HepG2 (cell line): ENCODE measurements around the gene PPP1R7. TPM values are rescaled to one million over a fixed set of nuclear protein-coding genes. Genes with fewer than 3 reads are reported as not detected.

Experiments
- ATAC-seq: fragments of 200-7000 bp; cut with Tn5 transposase; 3 replicates; pipeline ENCODE4 v1.9.1; 2020; ENCODE audit warnings: mild to moderate bottlenecking, moderate library complexity
- BruUV-seq: library from RNA; stranded (reverse); fragments of 400-500 nt; replicated peaks from 2 replicates; lab custom pipeline; 2021; lab: Mats Ljungman, UMichigan
- CTCF ChIA-PET: fragments of 300-600 bp; formaldehyde crosslinking; extraction: SDS; loops from one replicate; lab custom pipeline; 2021; ENCODE audit warnings: low total read pairs, inconsistent platforms, low intra/inter-chr PET ratio; lab: Yijun Ruan, JAX
- POLR2A ChIA-PET: fragments of 350-600 bp; sonication (Branson Sonifier 250); formaldehyde crosslinking; loops from one replicate; lab custom pipeline; 2020; ENCODE audit warnings: antibody characterized with exemption, inconsistent platforms; lab: Yijun Ruan, JAX
- DNase-seq: peaks from one replicate; pipeline ENCODE4 v3.0.0-alpha.2; 2015; ENCODE audit warnings: low spot score
- FAIRE-seq: peaks from 3 replicates; lab custom pipeline; 2011; peaks lifted over from hg19 to GRCh38; lab: Jason Lieb, UNC
- H2AFZ ChIP-seq: one replicate; pipeline ENCODE4 v1.6.1; 2011; ENCODE audit warnings: low read length, inconsistent platforms
- H3K27ac ChIP-seq: fragments of 300-600 bp; 3 replicates; pipeline ENCODE4 v1.8.0; 2011; ENCODE audit warnings: mixed run types, mild to moderate bottlenecking, mixed read lengths, low read length, inconsistent platforms; ENCODE audit not compliant: insufficient read depth; ENCODE audit errors: extremely low read length
- H3K27me3 ChIP-seq, 2 experiments: fragments of 200-600 bp in 1 of 2; 2 replicates in 1 of 2; 3 replicates in 1 of 2; pipeline versions ENCODE4 v1.6.0 to v1.8.0; 2011; ENCODE audit warnings: low read length in 2 of 2, mild to moderate bottlenecking in 2 of 2, moderate library complexity in 2 of 2, inconsistent platforms in 1 of 2; ENCODE audit not compliant: insufficient read depth in 2 of 2, control insufficient read depth in 1 of 2
- H3K36me3 ChIP-seq, 2 experiments: fragments of 200-600 bp in 1 of 2; replicated peaks in 1 of 2; 2 replicates in 1 of 2; 3 replicates in 1 of 2; pipeline versions ENCODE4 v1.5.1 to v1.8.0; 2011; ENCODE audit warnings: low read length in 2 of 2, inconsistent platforms in 1 of 2; ENCODE audit not compliant: insufficient read depth in 2 of 2, control insufficient read depth in 1 of 2
- H3K4me1 ChIP-seq: 2 replicates; pipeline ENCODE4 v1.5.1; 2012; ENCODE audit warnings: low read length, inconsistent platforms; ENCODE audit not compliant: insufficient read depth
- H3K4me2 ChIP-seq: 2 replicates; pipeline ENCODE4 v1.6.0; 2011; ENCODE audit warnings: low read depth, low read length, inconsistent platforms
- H3K4me3 ChIP-seq, 3 experiments: fragments of 200-600 bp in 1 of 3; sonication (generic), shearing (Covaris generic) in 1 of 3; replicated peaks in 1 of 3; 2 replicates each; pipeline ENCODE4 v1.5.1; 2011 to 2016; ENCODE audit warnings: low read length in 3 of 3, inconsistent platforms in 2 of 3, low read depth in 2 of 3, mild to moderate bottlenecking in 2 of 3, control low read depth in 1 of 3, mixed read lengths in 1 of 3; ENCODE audit not compliant: insufficient read depth in 1 of 3
- H3K79me2 ChIP-seq: one replicate; pipeline ENCODE4 v1.6.1; 2011; ENCODE audit warnings: low read length, inconsistent platforms; ENCODE audit not compliant: insufficient read depth
- H3K9ac ChIP-seq: 2 replicates; pipeline ENCODE4 v1.6.0; 2011; ENCODE audit warnings: mild to moderate bottlenecking, low read depth, low read length, inconsistent platforms; ENCODE audit not compliant: insufficient read depth
- H3K9me3 ChIP-seq: 2 replicates; pipeline ENCODE4 v1.5.1; 2012; ENCODE audit warnings: mild to moderate bottlenecking, low read length
- H4K20me1 ChIP-seq: 2 replicates; pipeline ENCODE4 v1.6.0; 2011; ENCODE audit warnings: inconsistent platforms, mild to moderate bottlenecking, low read length, moderate library complexity; ENCODE audit not compliant: insufficient read depth
- CAMTA2 ChIP-seq: sonication (generic); formaldehyde crosslinking; IDR thresholded peaks from 2 replicates; pipeline ENCODE4 v1.4.0; 2020; ENCODE audit warnings: mild to moderate bottlenecking, missing genetic modification reagents, borderline replicate concordance
- FOXO4 ChIP-seq: sonication (generic); formaldehyde crosslinking; conservative IDR thresholded peaks from 2 replicates; pipeline ENCODE4 v1.8.1; 2023; ENCODE audit warnings: missing genetic modification reagents
- PPARG ChIP-seq: conservative IDR thresholded peaks from 2 replicates; pipeline ENCODE4 v1.6.1; 2016; ENCODE audit warnings: missing biosample characterization, missing genetic modification reagents
- ZNF609 ChIP-seq: sonication (generic); formaldehyde crosslinking; IDR thresholded peaks from 2 replicates; pipeline ENCODE4 v1.4.0; 2020; ENCODE audit warnings: mild to moderate bottlenecking, missing genetic modification reagents, borderline replicate concordance
- WGBS: methylation state at CpG from one replicate; pipeline ENCODE4 v1.1.6; 2017; ENCODE audit warnings: low lambda C conversion rate; 5-methylcytosine and 5-hydroxymethylcytosine counted together
- in situ Hi-C: cut with HindIII; loops from 2 replicates; pipeline ENCODE4 v1.10.0; 2017; ENCODE audit warnings: low pct_unique_long_range_greater_than_20kb; ENCODE audit not compliant: extremely low pct_ligation_motif_present
- intact Hi-C: fragments of 100-400 bp; cut with micrococcal nuclease; formaldehyde crosslinking; loops from one replicate; pipeline ENCODE4 v1.10.0; 2022; ENCODE audit not compliant: unreplicated experiment
- polyA plus RNA-seq, 8 experiments: library from polyadenylated mRNA; depleted of rRNA in 3 of 8; stranded (reverse) in 7 of 8; unstranded in 1 of 8; fragments of >200 nt; fragmentation: Illumina TruSeq in 4 of 8; extraction: Trizol in 4 of 8; gene quantifications; 2 replicates each; pipeline versions ENCODE4 v1.2.1 to v1.2.3, GENCODE V29; 2011 to 2016; ENCODE audit warnings: low read depth in 4 of 8, missing spikeins in 1 of 8, mixed read lengths in 1 of 8; ENCODE audit not compliant: insufficient read depth in 1 of 8
- total RNA-seq, 5 experiments: library from RNA; depleted of rRNA; stranded (reverse); fragments of >200 nt; fragmentation: Illumina TruSeq; extraction: Trizol; gene quantifications; 2 replicates each; pipeline ENCODE4 v1.2.3, GENCODE V29; 2016; ENCODE audit warnings: low read depth in 1 of 5

The PPP1R7 gene
- total and polyA plus RNA-seq, 2 of the 13 experiments (the other 11 are each of a cell fraction or from before 2014, with no cell fraction given), result 33.3 to 67.9 TPM

GRCh38 chr2:241136191-241136590 lies 14.1 kb upstream of the PPP1R7 start (continued):
- no peak for TF ChIP-seq ZNF609 (CRISPR knock-in tag)
- TF ChIP-seq PPARG, result no peak

DNA sequence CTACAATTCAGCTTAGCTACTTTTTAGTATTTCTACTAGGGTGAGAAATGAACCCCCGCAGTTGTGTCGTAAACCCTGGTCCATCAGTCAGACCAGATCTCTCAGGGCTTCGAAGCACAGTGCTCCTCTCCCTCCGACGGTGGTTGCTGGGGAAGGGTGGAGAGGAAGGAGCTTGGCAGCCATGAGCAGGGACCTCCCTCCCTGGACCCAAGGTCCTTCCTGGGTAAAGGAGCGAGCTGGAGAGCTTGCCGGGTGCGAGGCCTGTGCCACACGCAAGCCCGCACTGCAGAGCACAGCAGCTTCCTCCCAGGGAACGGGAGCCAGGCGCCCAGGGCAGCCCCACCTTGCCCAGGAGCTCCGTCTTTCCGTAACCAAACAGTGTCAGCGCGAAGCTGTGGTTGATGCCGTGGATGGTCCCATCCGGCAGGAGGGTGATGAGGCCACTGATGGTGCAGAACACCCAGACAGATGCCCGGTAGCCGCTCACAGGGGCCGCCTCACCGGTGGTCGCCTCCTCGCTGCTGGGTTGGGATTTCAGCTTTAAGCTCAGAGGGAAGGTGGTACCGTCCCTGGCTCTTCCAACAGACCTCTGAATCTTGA lies 13.5 kb upstream of the PPP1R7 start:
- POLR2A ChIA-PET, result interaction anchor here (1.8 to 3.2 kb wide), 2 partner anchors 13 to 80 kb away, joined by 5 to 15 read pairs; partner anchors contain the start of gene PASK
- no TSS peak for BruUV-seq
- Histone ChIP-seq H3K9ac (no peak overlapping the region), H3K36me3 (peaks cover 10 to 14% of the 10 kb centered on the region in 2 experiments), H2AFZ (no peak overlapping the region), H3K4me3 (no peak overlapping the region), H4K20me1 (no peaks in the 10 kb centered on the region), H3K4me1 (peaks cover 29% of the 10 kb centered on the region), H3K9me3 (no peaks in the 10 kb centered on the region), H3K4me2 (no peak overlapping the region), H3K27ac (peak overlapping the region; percentile 44), H3K79me2 (no peaks in the 10 kb centered on the region), H3K27me3 (no peaks in the 10 kb centered on the region)
- intact Hi-C loops, result no loop called here
- TF ChIP-seq FOXO4 (CRISPR knock-in tag) (no peak), CAMTA2 (CRISPR knock-in tag) (0 out of 2 replicates have a peak, but pooled peaks have one; percentile 34)
- FAIRE-seq, result no peak
- CTCF ChIA-PET, result no interaction called here
- DNase-seq, result no peak
- in situ Hi-C loops, result no loop called here
- WGBS, result over 99% methylated on average over 21 of the region's 25 CpGs
- ATAC-seq, result no peak
